Tibial artery (tissue), 4 donors: ENCODE measurements around the gene PALLD.

Experiments
- DNase-seq, 2 donors: peaks; one replicate each; pipeline ENCODE4 v3.0.0-alpha.2; 2019
- H3K27ac ChIP-seq, 2 donors: fragments of 200-600 bp; sonication (generic) in 1 of 2; 1 replicate in 1 of 2; 2 replicates in 1 of 2; pipeline ENCODE4 v1.5.1; 2018 to 2019; ENCODE audit warnings: mild to moderate bottlenecking in 1 of 2
- H3K27me3 ChIP-seq, 2 donors: fragments of 200-600 bp; sonication (generic) in 1 of 2; one replicate each; pipeline versions ENCODE4 v1.5.1 to v1.6.0; 2016 to 2019
- H3K36me3 ChIP-seq, 3 donors: fragments of 200-600 bp; sonication (generic) in 2 of 3; one replicate each; pipeline ENCODE4 v1.5.1; 2016 to 2019; ENCODE audit warnings: mild to moderate bottlenecking in 2 of 3
- H3K4me1 ChIP-seq, 4 donors: fragments of 200-600 bp; sonication (generic) in 2 of 4; 1 replicate in 3 of 4; 2 replicates in 1 of 4; pipeline ENCODE4 v1.5.1; 2016 to 2019
- H3K4me3 ChIP-seq, 2 donors: fragments of 200-600 bp; sonication (generic) in 1 of 2; 1 replicate in 1 of 2; 2 replicates in 1 of 2; pipeline ENCODE4 v1.5.1; 2018 to 2019; ENCODE audit warnings: mild to moderate bottlenecking in 2 of 2
- H3K9me3 ChIP-seq, 3 donors: fragments of 200-600 bp; sonication (generic) in 1 of 3; one replicate each; pipeline ENCODE4 v1.5.1; 2016 to 2019
- intact Hi-C: fragments of 100-400 bp; cut with DNase I; formaldehyde crosslinking; loops from one replicate; pipeline ENCODE4 v1.15.0; 2023; ENCODE audit warnings: low total_unique reads
- TF ChIP-seq, protein P1 (sequence below), 2 experiments: fragments of 200-600 bp in 1 of 2; fragments of 450-650 bp in 1 of 2; IDR thresholded peaks; one replicate each; pipeline ENCODE4 v1.5.1; 2017 to 2019; ENCODE audit warnings: antibody characterized with exemption in 2 of 2, mild to moderate bottlenecking in 1 of 2, moderate library complexity in 1 of 2

Gene PALLD

DNA sequence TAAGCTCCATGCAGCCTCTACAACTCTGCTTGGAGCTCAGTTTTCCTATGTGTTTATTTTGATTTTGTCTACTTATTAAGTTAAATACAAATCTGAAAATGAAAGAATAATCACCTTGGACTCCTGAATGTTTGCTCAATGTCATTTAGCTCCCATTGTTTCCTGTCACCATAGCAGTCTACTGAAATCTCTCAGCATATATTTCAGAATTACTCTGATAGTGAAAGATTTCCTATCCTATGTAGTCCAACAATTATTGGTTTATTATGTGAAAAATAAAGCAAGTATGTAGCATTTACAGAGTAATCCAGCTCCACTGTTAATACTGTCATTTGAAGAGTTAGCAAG, 344.8 kb downstream of the PALLD start:
- TF ChIP-seq, protein P1, sequence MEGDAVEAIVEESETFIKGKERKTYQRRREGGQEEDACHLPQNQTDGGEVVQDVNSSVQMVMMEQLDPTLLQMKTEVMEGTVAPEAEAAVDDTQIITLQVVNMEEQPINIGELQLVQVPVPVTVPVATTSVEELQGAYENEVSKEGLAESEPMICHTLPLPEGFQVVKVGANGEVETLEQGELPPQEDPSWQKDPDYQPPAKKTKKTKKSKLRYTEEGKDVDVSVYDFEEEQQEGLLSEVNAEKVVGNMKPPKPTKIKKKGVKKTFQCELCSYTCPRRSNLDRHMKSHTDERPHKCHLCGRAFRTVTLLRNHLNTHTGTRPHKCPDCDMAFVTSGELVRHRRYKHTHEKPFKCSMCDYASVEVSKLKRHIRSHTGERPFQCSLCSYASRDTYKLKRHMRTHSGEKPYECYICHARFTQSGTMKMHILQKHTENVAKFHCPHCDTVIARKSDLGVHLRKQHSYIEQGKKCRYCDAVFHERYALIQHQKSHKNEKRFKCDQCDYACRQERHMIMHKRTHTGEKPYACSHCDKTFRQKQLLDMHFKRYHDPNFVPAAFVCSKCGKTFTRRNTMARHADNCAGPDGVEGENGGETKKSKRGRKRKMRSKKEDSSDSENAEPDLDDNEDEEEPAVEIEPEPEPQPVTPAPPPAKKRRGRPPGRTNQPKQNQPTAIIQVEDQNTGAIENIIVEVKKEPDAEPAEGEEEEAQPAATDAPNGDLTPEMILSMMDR (IDR thresholded peaks at IDR 0.05) = no peak
- no peaks in the 10 kb centered on the region for H3K9me3 ChIP-seq
- H3K36me3 ChIP-seq = peaks cover 0 to 7% (median 0%) of the 10 kb centered on the region in 3 donors
- no peaks in the 10 kb centered on the region for H3K27me3 ChIP-seq
- no peak for DNase-seq
- peak overlapping the region; percentile 88 to 98 for H3K27ac ChIP-seq
- intact Hi-C loops = loop anchor here (10.0 kb wide), 1 partner anchor 207 kb away; no protein-coding TSS in a partner anchor
- H3K4me1 ChIP-seq = peaks cover 0 to 99% (median 81%) of the 10 kb centered on the region in 4 donors
- peak overlapping the region in 1 of 2 donors; percentile 4 for H3K4me3 ChIP-seq

DNA sequence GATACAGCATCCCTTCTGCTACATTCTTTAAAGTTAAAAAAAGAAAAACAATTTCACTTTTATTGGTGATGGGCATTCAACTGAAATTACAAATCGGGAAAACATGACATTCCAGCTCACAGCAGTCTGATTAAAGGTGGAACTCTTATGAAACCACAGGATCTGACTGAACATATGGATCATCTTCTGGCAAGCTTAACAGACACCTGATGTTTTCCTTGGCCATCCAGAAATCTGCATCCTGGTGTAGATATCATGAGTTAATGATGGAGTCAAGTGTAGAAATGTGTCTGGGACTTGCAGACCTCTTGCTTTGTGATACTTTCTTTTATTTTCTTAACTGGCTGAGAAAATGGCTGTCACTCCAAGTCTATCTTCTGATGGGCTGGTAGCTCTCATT, 345.3 kb downstream of the PALLD start:
- no peak for DNase-seq
- H3K27ac ChIP-seq = peak overlapping the region; percentile 88 to 98

DNA sequence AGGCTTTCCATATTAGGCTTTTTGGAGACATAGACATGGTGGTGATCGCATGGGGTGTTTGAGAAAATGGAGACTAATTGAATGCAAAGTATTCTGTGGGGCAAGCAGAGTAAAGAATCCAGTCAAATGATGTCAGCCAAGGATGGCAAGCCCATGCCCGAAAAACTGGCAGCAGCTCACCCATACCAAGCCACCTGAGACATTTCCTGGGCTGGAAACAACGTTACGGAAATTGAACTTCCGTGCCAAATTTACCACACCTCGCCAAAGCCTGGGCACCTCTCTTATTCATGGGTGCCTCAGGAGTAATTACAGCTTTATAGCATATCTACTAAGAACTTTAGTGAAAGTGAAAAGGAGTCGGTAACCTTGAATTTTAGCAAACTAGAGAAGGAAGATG, 346.8 kb downstream of the PALLD start:
- H3K27ac ChIP-seq = peak overlapping the region; percentile 88 to 98
- H3K36me3 ChIP-seq = peaks cover 0 to 7% (median 0%) of the 10 kb centered on the region in 3 donors
- no peak overlapping the region for H3K4me3 ChIP-seq
- peaks cover 0 to 99% (median 78%) of the 10 kb centered on the region in 4 donors for H3K4me1 ChIP-seq
- no peak for DNase-seq
- TF ChIP-seq, protein P1 (IDR thresholded peaks at IDR 0.05) = no peak
- intact Hi-C loops = loop anchor here (10.0 kb wide), 1 partner anchor 209 kb away; no protein-coding TSS in a partner anchor
- no peaks in the 10 kb centered on the region for H3K9me3 ChIP-seq
- no peaks in the 10 kb centered on the region for H3K27me3 ChIP-seq

More for the DNA sequence above, 345.3 kb downstream of the PALLD start:
- intact Hi-C loops = loop anchor here (10.0 kb wide), 1 partner anchor 207 kb away; no protein-coding TSS in a partner anchor
- Histone ChIP-seq H3K36me3 (peaks cover 0 to 7% (median 0%) of the 10 kb centered on the region in 3 donors), H3K4me3 (no peak overlapping the region), H3K9me3 (no peaks in the 10 kb centered on the region), H3K27me3 (no peaks in the 10 kb centered on the region), H3K4me1 (peaks cover 0 to 98% (median 81%) of the 10 kb centered on the region in 4 donors)
- TF ChIP-seq, protein P1 (IDR thresholded peaks at IDR 0.05) = no peak

DNA sequence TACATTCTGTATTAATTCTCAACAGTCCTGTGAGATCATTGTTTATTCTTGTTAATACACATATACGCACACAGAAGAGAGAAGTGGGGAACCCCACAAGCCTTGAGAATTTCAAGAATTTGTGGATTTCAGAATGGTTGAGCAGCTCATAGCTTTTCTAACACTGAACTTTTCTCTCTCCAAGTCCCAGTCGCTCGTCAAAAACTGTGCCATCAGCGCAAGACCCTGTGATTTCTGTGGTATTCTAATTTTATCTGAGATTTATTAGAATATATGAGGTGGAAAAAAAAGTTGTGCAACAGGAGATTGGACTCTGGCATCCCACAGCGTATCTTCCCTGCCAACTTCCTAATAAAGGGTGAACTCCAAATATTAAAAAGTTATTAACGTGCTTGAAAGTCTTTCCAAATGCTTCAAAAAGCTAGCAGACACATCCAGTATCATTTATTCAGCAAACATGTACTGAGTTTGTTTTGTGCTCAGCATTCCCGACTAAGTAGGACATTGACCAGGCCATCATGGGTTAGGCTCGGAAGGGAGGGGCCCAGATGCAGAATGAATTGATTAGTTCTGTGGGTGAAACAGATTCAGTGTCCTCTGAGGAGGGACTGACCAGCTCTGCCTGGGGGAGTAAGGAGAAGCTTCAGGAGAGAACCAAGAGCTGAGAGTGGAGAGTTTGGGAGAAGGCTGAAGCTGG, 347.6 kb downstream of the PALLD start:
- H3K9me3 ChIP-seq = no peaks in the 10 kb centered on the region
- intact Hi-C loops = loop anchor here (10.0 kb wide), 1 partner anchor 210 kb away; no protein-coding TSS in a partner anchor
- no peaks in the 10 kb centered on the region for H3K27me3 ChIP-seq
- TF ChIP-seq, protein P1 (IDR thresholded peaks at IDR 0.05) = no peak
- H3K4me1 ChIP-seq = peaks cover 0 to 99% (median 80%) of the 10 kb centered on the region in 4 donors
- DNase-seq = no peak
- H3K36me3 ChIP-seq = peaks cover 0 to 7% (median 0%) of the 10 kb centered on the region in 3 donors
- H3K27ac ChIP-seq = peak overlapping the region; percentile 88 to 98
- H3K4me3 ChIP-seq = peak overlapping the region; percentile 4 to 13

DNA sequence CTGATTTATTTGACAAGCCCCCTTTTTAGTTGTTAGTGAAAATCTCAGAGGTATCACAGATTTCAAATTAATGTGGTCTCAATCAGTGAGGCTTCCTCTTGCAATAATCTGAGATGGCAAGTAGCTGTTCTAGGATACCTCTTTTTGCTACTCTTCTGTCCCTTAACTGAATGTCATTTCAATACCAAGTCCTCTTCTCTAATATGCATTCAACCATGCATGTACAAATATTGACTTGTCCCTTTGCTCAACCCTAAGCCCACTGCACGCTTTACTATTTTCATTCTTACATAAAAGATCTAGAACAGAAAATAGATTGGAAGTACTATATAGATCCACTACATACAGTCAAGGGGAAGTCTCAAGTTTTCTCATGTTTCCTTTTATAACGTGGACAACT, 349.0 kb downstream of the PALLD start:
- no peaks in the 10 kb centered on the region for H3K9me3 ChIP-seq
- intact Hi-C loops = loop anchor here (10.0 kb wide), 1 partner anchor 211 kb away; no protein-coding TSS in a partner anchor

More for the DNA sequence above, 349.0 kb downstream of the PALLD start:
- Histone ChIP-seq H3K27me3 (no peaks in the 10 kb centered on the region), H3K27ac (peak overlapping the region; percentile 88 to 98), H3K36me3 (peaks cover 0 to 7% (median 0%) of the 10 kb centered on the region in 3 donors), H3K4me1 (peaks cover 0 to 99% (median 81%) of the 10 kb centered on the region in 4 donors), H3K4me3 (no peak overlapping the region)
- TF ChIP-seq, protein P1 (IDR thresholded peaks at IDR 0.05) = no peak
- no peak for DNase-seq
